GM20000 (cell line): ENCODE results near the gene TMEM121.

Experiments used
- DNase-seq: peaks from one replicate; pipeline ENCODE4 v3.0.0; 2012; ENCODE audit warnings: low spot score
- TF ChIP-seq, protein P1 (sequence below): IDR thresholded peaks from 2 replicates; pipeline ENCODE4 v1.5.1; 2012; ENCODE audit warnings: mild to moderate bottlenecking, control low read depth; ENCODE audit errors: extremely low read depth, missing control alignments

Gene TMEM121

DNA sequence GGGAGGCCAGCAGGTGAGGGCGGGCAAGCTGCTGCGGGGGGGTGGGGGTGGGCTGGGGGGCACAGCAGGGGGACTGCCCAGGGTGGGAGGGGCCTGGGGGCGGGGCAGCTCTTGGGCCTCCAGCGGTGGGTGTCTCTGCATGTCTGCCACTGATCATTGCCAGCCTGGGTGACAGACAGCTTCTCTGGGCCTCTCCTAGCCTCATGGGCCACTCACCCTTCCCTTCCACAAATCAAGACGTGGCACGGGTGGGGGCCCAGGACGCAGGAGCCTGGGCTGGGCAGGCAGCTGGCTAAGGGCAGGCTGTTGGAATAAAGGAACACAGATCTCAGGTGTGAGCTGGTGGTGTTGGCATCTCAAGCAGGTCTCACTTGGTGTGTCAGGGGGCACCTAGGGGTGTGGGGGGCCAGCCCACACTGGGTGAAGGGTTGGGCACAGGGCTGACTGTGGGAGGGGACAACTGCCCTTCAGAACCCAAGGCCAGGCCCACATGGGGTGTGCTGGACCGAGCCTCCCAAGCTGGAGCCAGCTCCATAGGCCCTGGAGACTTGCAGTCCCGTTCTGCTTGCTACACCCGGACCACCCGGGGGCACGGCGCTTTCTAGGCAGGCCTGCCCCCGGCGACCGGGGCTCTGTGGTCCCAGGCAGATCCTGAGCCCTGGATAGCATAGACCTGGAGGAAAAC lies 32.3 kb upstream of the TMEM121 start:
- DNase-seq, result no peak
- TF ChIP-seq, protein P1, sequence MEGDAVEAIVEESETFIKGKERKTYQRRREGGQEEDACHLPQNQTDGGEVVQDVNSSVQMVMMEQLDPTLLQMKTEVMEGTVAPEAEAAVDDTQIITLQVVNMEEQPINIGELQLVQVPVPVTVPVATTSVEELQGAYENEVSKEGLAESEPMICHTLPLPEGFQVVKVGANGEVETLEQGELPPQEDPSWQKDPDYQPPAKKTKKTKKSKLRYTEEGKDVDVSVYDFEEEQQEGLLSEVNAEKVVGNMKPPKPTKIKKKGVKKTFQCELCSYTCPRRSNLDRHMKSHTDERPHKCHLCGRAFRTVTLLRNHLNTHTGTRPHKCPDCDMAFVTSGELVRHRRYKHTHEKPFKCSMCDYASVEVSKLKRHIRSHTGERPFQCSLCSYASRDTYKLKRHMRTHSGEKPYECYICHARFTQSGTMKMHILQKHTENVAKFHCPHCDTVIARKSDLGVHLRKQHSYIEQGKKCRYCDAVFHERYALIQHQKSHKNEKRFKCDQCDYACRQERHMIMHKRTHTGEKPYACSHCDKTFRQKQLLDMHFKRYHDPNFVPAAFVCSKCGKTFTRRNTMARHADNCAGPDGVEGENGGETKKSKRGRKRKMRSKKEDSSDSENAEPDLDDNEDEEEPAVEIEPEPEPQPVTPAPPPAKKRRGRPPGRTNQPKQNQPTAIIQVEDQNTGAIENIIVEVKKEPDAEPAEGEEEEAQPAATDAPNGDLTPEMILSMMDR, result no peak

DNA sequence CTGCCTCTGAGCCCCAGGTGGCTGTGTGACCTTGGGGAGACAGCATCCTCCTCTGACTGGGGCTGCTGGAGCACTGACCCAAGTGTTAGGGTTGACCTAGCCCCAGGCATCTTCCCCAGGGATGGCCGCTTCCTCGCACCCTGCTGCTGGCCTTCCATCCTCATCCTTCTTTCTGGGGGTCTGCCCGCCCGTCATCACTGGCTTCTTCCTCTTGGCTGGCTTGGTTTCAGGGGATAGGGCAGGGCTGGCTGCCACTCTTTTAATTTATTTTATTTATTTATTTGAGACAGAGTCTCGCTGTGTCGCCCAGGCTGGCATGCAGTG lies 31.8 kb upstream of the TMEM121 start:
- TF ChIP-seq, protein P1, result no peak
- DNase-seq, result no peak

DNA sequence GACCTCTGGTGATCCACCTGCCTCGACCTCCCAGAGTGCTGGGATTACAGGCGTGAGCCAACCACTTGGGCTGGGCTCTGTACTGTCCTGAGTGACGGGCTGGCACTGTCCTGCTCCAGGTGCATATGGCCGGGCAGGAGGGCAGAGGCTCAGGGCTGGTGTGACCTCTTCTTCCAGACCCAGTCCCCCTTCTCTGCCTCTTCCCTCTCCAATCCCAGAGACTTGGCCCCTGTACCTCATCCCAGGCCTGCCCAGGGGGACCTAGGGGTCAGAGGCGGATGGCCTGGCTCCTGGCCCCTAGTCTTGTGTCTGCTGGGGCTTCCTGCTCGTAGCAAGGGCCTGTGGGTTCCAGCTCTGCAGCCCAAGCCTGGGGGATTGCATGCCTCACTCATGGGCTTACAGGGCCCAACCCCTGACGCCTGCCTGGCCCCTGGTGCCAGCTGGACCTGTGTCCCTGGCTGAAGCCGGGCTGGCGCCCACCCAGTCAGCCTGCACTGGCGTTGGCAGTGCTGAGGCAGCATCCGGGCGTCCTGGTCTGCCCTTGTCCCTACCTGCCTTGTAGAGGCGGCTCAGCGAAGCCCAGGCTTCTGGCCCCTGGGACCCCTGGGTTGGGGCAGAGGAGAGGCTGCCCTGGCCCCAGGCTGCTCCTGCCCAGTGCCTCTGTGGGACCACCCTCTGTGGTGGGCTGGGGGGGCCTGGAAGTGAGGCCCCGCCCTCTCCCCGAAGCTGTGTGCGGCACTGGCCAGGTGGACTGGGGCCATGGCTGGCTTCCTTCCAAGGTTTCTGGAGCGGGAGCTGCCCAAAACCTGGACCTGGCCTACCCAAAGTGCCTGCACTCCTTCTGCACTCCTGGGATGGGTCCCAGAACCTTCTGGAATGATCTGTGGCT lies 31.0 kb upstream of the TMEM121 start:
- DNase-seq, result no peak
- TF ChIP-seq, protein P1, result no peak

DNA sequence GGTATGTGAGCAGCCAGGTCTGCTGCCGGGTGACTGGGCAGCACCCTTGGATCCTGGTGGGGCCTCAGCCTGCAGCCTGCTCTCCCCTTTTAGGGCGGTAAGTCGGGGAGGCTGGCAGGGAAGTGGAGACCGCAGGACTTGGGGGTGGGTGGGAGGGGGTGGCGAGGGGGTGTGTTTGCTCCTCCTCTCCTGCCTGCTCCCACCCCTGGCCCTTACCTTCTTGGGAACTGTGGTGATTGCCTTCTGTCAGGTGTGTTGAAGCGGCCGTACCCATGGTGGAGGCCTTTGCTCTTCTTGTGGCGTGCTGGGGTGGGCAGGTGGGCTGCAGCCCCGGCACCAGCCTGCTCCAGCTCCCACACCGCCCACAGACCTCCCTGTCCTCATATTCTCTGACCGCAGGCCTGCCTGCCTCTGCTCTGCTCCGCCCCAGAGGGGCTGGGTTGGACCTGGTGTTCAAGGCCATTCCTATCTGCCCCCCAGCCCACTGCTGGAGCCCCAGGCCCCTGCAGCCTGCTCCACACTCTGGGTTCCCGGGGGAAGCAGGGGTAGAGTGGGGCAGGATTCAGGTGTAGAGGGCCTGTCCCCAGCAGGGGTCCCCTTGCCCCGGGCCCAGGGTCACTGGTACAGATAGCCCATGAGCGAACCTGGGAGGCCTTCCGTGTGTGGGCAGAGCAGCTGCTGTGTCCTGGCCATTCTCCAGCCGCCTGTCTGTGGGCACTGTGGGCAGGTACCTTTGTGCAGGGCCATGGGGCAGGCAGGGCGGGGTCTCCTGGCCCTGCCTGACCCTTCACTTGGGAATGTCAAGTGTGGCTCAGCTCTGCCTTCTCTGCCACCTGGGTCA lies 30.2 kb upstream of the TMEM121 start:
- TF ChIP-seq, protein P1, result no peak
- no peak for DNase-seq

DNA sequence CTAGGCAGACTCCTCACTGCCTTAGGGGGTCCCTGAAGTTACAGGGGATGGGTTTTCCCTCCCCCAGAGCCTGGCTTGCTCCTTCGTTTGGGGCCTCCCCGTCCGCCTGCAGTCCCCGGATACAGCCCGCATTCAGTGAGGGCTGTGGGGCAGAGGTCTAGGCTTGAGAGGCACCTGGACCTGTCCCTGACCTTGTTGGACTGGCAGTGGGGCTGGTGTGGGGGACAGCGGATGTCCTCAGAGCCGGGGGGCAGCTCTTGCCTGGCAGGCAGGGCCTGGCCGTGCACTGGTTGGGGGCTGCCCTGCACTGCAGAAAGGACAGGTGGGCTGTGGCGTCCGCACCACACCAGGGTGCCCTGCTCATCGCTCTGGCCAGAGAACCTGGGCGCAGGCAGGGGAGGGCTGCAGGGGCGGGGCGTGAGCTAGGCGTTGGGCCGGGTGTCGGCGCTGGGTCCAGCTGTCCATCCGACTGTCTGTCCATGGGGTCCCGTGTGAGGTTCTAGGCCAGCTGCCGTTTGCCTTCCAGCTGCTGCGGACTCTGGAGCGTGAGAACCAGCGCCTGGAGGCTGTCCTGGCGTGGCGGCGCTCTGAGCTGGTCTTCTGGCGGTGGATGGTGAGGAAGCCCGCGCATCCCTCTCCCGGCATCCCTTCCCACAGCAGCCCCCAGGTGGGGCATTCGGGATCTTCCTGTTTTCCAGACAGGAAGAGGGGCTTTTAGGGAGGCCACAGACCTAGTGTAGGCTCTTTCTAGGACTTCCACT lies 29.4 kb upstream of the TMEM121 start:
- TF ChIP-seq, protein P1, result no peak
- DNase-seq, result no peak

DNA sequence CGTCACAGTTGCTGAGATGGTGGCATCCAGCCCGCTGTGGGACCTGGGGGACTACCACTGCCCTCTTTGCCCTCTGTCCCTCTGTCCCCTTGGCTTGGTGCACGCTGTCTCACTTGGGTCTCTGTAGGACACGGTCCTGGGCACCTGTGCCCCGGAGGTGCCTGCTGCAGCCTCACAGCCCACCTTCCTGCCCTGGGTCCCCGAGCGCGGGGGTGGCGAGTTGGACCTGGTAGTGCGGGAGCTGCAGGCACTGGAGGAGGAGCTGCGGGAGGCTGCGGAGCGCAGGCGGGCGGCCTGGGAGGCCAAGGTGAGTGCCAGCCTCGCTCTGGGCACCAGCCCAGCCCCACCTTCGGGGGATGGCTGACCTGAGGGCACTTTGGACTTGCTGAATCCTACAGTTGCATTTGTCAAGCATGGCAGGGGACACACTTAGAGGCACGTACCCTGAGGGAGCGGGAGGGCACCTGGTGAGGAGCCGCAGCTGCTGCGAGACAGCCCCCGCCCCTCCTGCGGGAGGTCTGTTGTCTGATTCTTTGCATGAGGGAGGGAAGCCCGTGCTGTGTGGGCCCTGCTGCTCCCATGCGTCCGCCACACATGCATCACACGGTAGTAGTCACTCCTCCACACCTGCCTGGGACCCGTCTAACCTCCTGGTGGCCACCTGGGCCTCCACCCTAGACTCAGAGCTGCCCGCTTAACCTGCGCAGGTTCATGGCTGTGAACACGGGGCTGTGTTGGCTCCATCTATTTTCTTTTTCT lies 28.5 kb upstream of the TMEM121 start:
- TF ChIP-seq, protein P1, result no peak
- DNase-seq, result no peak
